HepG2 (cell line): ENCODE results near the gene CISH. TPM values are rescaled to one million over a fixed set of nuclear protein-coding genes. Genes with fewer than 3 reads are reported as not detected.

ENCODE experiments used
- BRCA1 ChIP-seq: sonication (generic); formaldehyde crosslinking; IDR thresholded peaks from 2 replicates; pipeline ENCODE4 v1.4.0; 2020; ENCODE audit warnings: missing genetic modification reagents
- DMAP1 ChIP-seq: IDR thresholded peaks from 2 replicates; pipeline ENCODE4 v1.6.1; 2016
- GFI1 ChIP-seq: sonication (generic); formaldehyde crosslinking; IDR thresholded peaks from 2 replicates; pipeline ENCODE4 v1.5.0; 2020; ENCODE audit warnings: missing genetic modification reagents, mild to moderate bottlenecking, borderline replicate concordance
- IKZF5 ChIP-seq: IDR thresholded peaks from 2 replicates; pipeline ENCODE4 v1.6.1; 2018; ENCODE audit warnings: missing genetic modification reagents, mild to moderate bottlenecking, missing compliant biosample characterization
- MTA1 ChIP-seq: sonication (generic); formaldehyde crosslinking; IDR thresholded peaks from 2 replicates; pipeline ENCODE4 v1.4.0; 2020; ENCODE audit warnings: missing genetic modification reagents, mild to moderate bottlenecking, borderline replicate concordance
- MYC ChIP-seq: sonication (generic); formaldehyde crosslinking; IDR thresholded peaks from 2 replicates; pipeline ENCODE4 v1.9.0; 2021; ENCODE audit warnings: missing genetic modification reagents, borderline replicate concordance
- PATZ1 ChIP-seq: sonication (generic); formaldehyde crosslinking; IDR thresholded peaks from 2 replicates; pipeline ENCODE4 v1.4.0; 2020; ENCODE audit warnings: missing genetic modification reagents
- RBM22 ChIP-seq: fragments of 200-400 bp; formaldehyde crosslinking; optimal IDR thresholded peaks from 2 replicates; pipeline ENCODE3; 2017; ENCODE audit warnings: mild to moderate bottlenecking, low read length, moderate library complexity
- RXRA ChIP-seq: sonication (generic); formaldehyde crosslinking; IDR thresholded peaks from 2 replicates; pipeline ENCODE4 v1.5.1; 2020; ENCODE audit warnings: missing genetic modification reagents
- SP4 ChIP-seq: sonication (generic); formaldehyde crosslinking; IDR thresholded peaks from 2 replicates; pipeline ENCODE4 v1.8.1; 2023; ENCODE audit warnings: mild to moderate bottlenecking, missing genetic modification reagents
- TFE3 ChIP-seq: IDR thresholded peaks from 2 replicates; pipeline ENCODE4 v1.6.1; 2016
- ZBTB7B ChIP-seq: sonication (generic); formaldehyde crosslinking; IDR thresholded peaks from 2 replicates; pipeline ENCODE4 v1.4.0; 2020; ENCODE audit warnings: missing genetic modification reagents
- ZFP91 ChIP-seq: sonication (generic); formaldehyde crosslinking; IDR thresholded peaks from 2 replicates; pipeline ENCODE4 v1.9.0; 2022; ENCODE audit warnings: missing genetic modification reagents, mild to moderate bottlenecking, borderline replicate concordance
- ZNF556 ChIP-seq: sonication (generic); formaldehyde crosslinking; IDR thresholded peaks from 2 replicates; pipeline ENCODE4 v1.4.0; 2020; ENCODE audit warnings: mild to moderate bottlenecking, missing genetic modification reagents, borderline replicate concordance
- polyA plus RNA-seq, 8 experiments: library from polyadenylated mRNA; depleted of rRNA in 3 of 8; stranded (reverse) in 7 of 8; unstranded in 1 of 8; fragments of >200 nt; fragmentation: Illumina TruSeq in 4 of 8; extraction: Trizol in 4 of 8; gene quantifications; 2 replicates each; pipeline versions ENCODE4 v1.2.1 to v1.2.3, GENCODE V29; 2011 to 2016; ENCODE audit warnings: low read depth in 4 of 8, missing spikeins in 1 of 8, mixed read lengths in 1 of 8; ENCODE audit not compliant: insufficient read depth in 1 of 8
- total RNA-seq, 5 experiments: library from RNA; depleted of rRNA; stranded (reverse); fragments of >200 nt; fragmentation: Illumina TruSeq; extraction: Trizol; gene quantifications; 2 replicates each; pipeline ENCODE4 v1.2.3, GENCODE V29; 2016; ENCODE audit warnings: low read depth in 1 of 5

Gene CISH
- total and polyA plus RNA-seq, 2 of the 13 experiments (the other 11 are each of a cell fraction or from before 2014, with no cell fraction given) = 0.91 to 1.5 TPM

- TF ChIP-seq MYC (CRISPR knock-in tag) = peak; percentile 69; the same call in 1 of the 2 replicates
- TF ChIP-seq ZNF556 (CRISPR knock-in tag) = 0 out of 2 replicates have a peak, but pooled peaks have one; percentile 56
- TF ChIP-seq TFE3 = 0 out of 2 replicates have a peak, but pooled peaks have one; percentile 25
- TF ChIP-seq GFI1 (CRISPR knock-in tag) = no peak
- peak; percentile 79; the same call in 1 of the 2 replicates for TF ChIP-seq ZFP91 (CRISPR knock-in tag)
- TF ChIP-seq SP4 (CRISPR knock-in tag) = 0 out of 2 replicates have a peak, but pooled peaks have one; percentile 51
- 0 out of 2 replicates have a peak, but pooled peaks have one; percentile 23 for TF ChIP-seq MTA1 (CRISPR knock-in tag)
- no peak for TF ChIP-seq IKZF5
- TF ChIP-seq BRCA1 = 0 out of 2 replicates have a peak, but pooled peaks have one; percentile 66
- peak; percentile 97 for TF ChIP-seq PATZ1
- TF ChIP-seq RBM22 = no peak
- TF ChIP-seq RXRA = peak; percentile 35; the same call in 1 of the 2 replicates
- peak; percentile 59; the same call in 1 of the 2 replicates for TF ChIP-seq DMAP1
- TF ChIP-seq ZBTB7B (CRISPR knock-in tag) = peak; percentile 68; the same call in 1 of the 2 replicates
Measured at GRCh38 chr3:50617096-50617791, 5.7 kb upstream of the CISH start, which contains the start of gene MAPKAPK3 (continued).
